Heart left ventricle (tissue), 16 donors: ENCODE data around the gene ADIRF. TPM values are rescaled to one million over a fixed set of nuclear protein-coding genes. Genes with fewer than 3 reads are reported as not detected.
"Not testable (repeated sequence)": the region's sequence is repeated elsewhere in the genome, so short reads cannot be mapped to it uniquely, and the experiment has no call there.

Source experiments
- ATAC-seq, 4 donors: fragments of 200-7000 bp; cut with Tn5 transposase; one replicate each; pipeline ENCODE4 v1.9.1; 2020 to 2022; ENCODE audit warnings: moderate library complexity in 4 of 4, mild to moderate bottlenecking in 3 of 4, moderate number of reproducible peaks in 1 of 4
- DNase-seq, 5 donors: peaks; one replicate each; pipeline ENCODE4 v3.0.0-alpha.2; 2020
- H3K27ac ChIP-seq, 12 donors: fragments of 200-600 bp; sonication (generic) in 4 of 12; one replicate each; pipeline versions ENCODE4 v1.5.0 to v1.8.0; 2016 to 2022; ENCODE audit warnings: mild to moderate bottlenecking in 2 of 12
- H3K27me3 ChIP-seq, 9 donors: fragments of 200-600 bp; sonication (generic) in 2 of 9; one replicate each; pipeline versions ENCODE4 v1.5.1 to v1.8.0; 2016 to 2022; ENCODE audit warnings: mild to moderate bottlenecking in 3 of 9
- H3K36me3 ChIP-seq, 9 donors: fragments of 200-600 bp; sonication (generic) in 2 of 9; one replicate each; pipeline versions ENCODE4 v1.5.0 to v1.8.0; 2018 to 2022; ENCODE audit warnings: mild to moderate bottlenecking in 2 of 9
- H3K4me1 ChIP-seq, 12 donors: fragments of 200-600 bp; sonication (generic) in 4 of 12; one replicate each; pipeline versions ENCODE4 v1.5.0 to v1.8.0; 2016 to 2022; ENCODE audit warnings: mild to moderate bottlenecking in 3 of 12
- H3K4me3 ChIP-seq, 12 donors: fragments of 200-600 bp; sonication (generic) in 4 of 12; one replicate each; pipeline versions ENCODE4 v1.5.0 to v1.8.0; 2017 to 2022; ENCODE audit warnings: mild to moderate bottlenecking in 9 of 12, moderate library complexity in 4 of 12
- H3K9me3 ChIP-seq, 12 donors: fragments of 200-600 bp; sonication (generic) in 4 of 12; one replicate each; pipeline versions ENCODE4 v1.5.0 to v1.8.0; 2016 to 2022; ENCODE audit warnings: mild to moderate bottlenecking in 1 of 12
- CTCF ChIP-seq, 12 donors: fragments of 200-600 bp; sonication (generic) in 4 of 12; IDR thresholded peaks; one replicate each; pipeline versions ENCODE4 v1.5.0 to v1.8.0; 2018 to 2022; ENCODE audit warnings: antibody characterized with exemption in 12 of 12, mild to moderate bottlenecking in 5 of 12
- POLR2A ChIP-seq, 2 donors: fragments of 450-650 bp; IDR thresholded peaks; one replicate each; pipeline ENCODE4 v1.6.1; 2017; ENCODE audit warnings: antibody characterized with exemption in 2 of 2, mild to moderate bottlenecking in 2 of 2, moderate library complexity in 2 of 2
- WGBS, 4 donors: extraction: QIAGEN DNeasy Blood & Tissue Kit in 2 of 4; methylation state at CpG; one replicate each; pipeline versions ENCODE4 v1.1.5 to v1.1.7; 2013 to 2018; 5-methylcytosine and 5-hydroxymethylcytosine counted together
- intact Hi-C, 10 donors: fragments of 100-400 bp; cut with DNase I; formaldehyde crosslinking; loops; one replicate each; pipeline versions ENCODE4 v1.11.1 to v1.14.2; 2022
- polyA plus RNA-seq, 2 donors: library from polyadenylated mRNA; stranded (reverse); fragments of 200-250 nt; gene quantifications; one replicate each; pipeline ENCODE4 v1.2.3, GENCODE V29; 2013
- total RNA-seq, 9 donors: library from RNA; depleted of rRNA in 2 of 9; stranded (reverse); fragments of >200 nt in 2 of 9; fragmentation: NEBNext Ultra II Directional in 3 of 9; extraction: Animal tissue kit (Norgen Biotek cat#: 25700) in 3 of 9; gene quantifications; one replicate each; pipeline versions ENCODE4 v1.1.0 to v1.2.4, GENCODE V29; 2016 to 2023
- donor health status: ischemic (EF 13 %, LVEDD 7.1; RV severe dilation, severe dysfunction).
- donor health status: healthy with polysubstance abuse.
- donor health status: DM: no; HTN: yes; CAD: no.
- donor health status: DM: no; HTN: no; CAD: no.
- donor health status: ischemic (EF 25% LVEDD 6.9; RV normal size, moderate dysfunction).
- donor health status: ischemic (EF 25% LVEDD 5.7; RV mildly dilated, moderate dysfunction).
- donor health status: healthy.
- donor health status: DM: yes; HTN: yes; CAD: no.
- donor health status: ischemic (EF 35%, LVEDD 5.7; RV mildly dilated, moderate dysfunction).
- donor health status: nonischemic (EF 11% LVEDD 7.7; RV severe dilation, severe dysfunction).
- donor health status: DM: yes; HTN: yes; CAD: no.
- donor health status: PGD.
- donor health status: ischemic (EF 29% LVEDD 5.4; RV normal size, mild dysfunction).
- donor health status: nonischemic (EF 23%, LVEDD 6.1; RV moderate dilation, normal function).

Gene ADIRF
- total and polyA plus RNA-seq, 11 donors: 21.2 to 189 (median 41.1) TPM

- H3K36me3 ChIP-seq: peaks cover 0 to 82% (median 37%) of the 10 kb centered on the region in 9 donors
- H3K27me3 ChIP-seq: no peaks in the 10 kb centered on the region
- TF ChIP-seq POLR2A (IDR thresholded peaks at IDR 0.05) (no peak), CTCF (IDR thresholded peaks at IDR 0.05) (no peak)
- H3K27ac ChIP-seq: peak overlapping the region in 1 of 12 donors; percentile 12
- no peak for DNase-seq
- intact Hi-C loops: loop anchor here in 4 of 10 donors (2.0 to 5.0 kb wide), 3 partner anchors 23 to 35 kb away; no protein-coding TSS in a partner anchor
- WGBS, 4 donors: 63 to 79% (median 72%) methylated on average over 6 of the region's 6 CpGs
- no peaks in the 10 kb centered on the region for H3K9me3 ChIP-seq
- peaks cover 0 to 26% (median 2%) of the 10 kb centered on the region in 12 donors for H3K4me1 ChIP-seq
- no peak for ATAC-seq
- no peak overlapping the region for H3K4me3 ChIP-seq
These were observed 30.7 kb upstream of the ADIRF start for GRCh38 chr10:86937502-86938154.

- TF ChIP-seq CTCF (IDR thresholded peaks at IDR 0.05) (no peak), POLR2A (IDR thresholded peaks at IDR 0.05) (no peak)
- Histone ChIP-seq H3K9me3 (no peaks in the 10 kb centered on the region), H3K4me1 (peaks cover 0 to 29% (median 4%) of the 10 kb centered on the region in 12 donors), H3K27me3 (peaks cover 0 to 5% (median 0%) of the 10 kb centered on the region in 9 donors), H3K36me3 (peaks cover 0 to 78% (median 42%) of the 10 kb centered on the region in 9 donors), H3K4me3 (no peak overlapping the region), H3K27ac (peak overlapping the region in 1 of 12 donors; percentile 12)
- 71 to 85% (median 79%) methylated on average over 2 of the region's 2 CpGs for WGBS, 4 donors
- intact Hi-C loops: loop anchor here in 4 of 10 donors (2.0 to 5.0 kb wide), 3 partner anchors 23 to 34 kb away; no protein-coding TSS in a partner anchor
- ATAC-seq (no peak), DNase-seq (no peak)
These were observed 30.0 kb upstream of the ADIRF start for GRCh38 chr10:86938260-86938659.

- not testable (repeated sequence) for H3K27ac ChIP-seq, DNase-seq, H3K4me3 ChIP-seq, H3K27me3 ChIP-seq, ATAC-seq, H3K9me3 ChIP-seq
- Histone ChIP-seq H3K36me3 (peaks cover 0 to 81% (median 42%) of the 10 kb centered on the region in 9 donors), H3K4me1 (peaks cover 0 to 34% (median 8%) of the 10 kb centered on the region in 12 donors)
- intact Hi-C loops: loop anchor here in 1 of 10 donors (2.0 kb wide), 1 partner anchor 21 kb away; no protein-coding TSS in a partner anchor
- 87 to 90% (median 88%) methylated on average over 16 of the region's 16 CpGs for WGBS, 4 donors
These were observed 28.2 kb upstream of the ADIRF start for GRCh38 chr10:86940076-86940475.

- intact Hi-C loops: loop anchor here in 1 of 10 donors (2.0 kb wide), 1 partner anchor 20 kb away; no protein-coding TSS in a partner anchor
- Histone ChIP-seq H3K4me3 (no peak overlapping the region), H3K4me1 (peaks cover 0 to 40% (median 14%) of the 10 kb centered on the region in 12 donors), H3K27me3 (peaks cover 0 to 5% (median 0%) of the 10 kb centered on the region in 9 donors), H3K9me3 (no peaks in the 10 kb centered on the region), H3K36me3 (peaks cover 0 to 81% (median 42%) of the 10 kb centered on the region in 9 donors), H3K27ac (no peak overlapping the region)
- WGBS, 4 donors: 83 to 87% (median 86%) methylated on average over 5 to 6 of the region's 6 CpGs
- DNase-seq (no peak), ATAC-seq (no peak)
- TF ChIP-seq CTCF (IDR thresholded peaks at IDR 0.05) (no peak), POLR2A (IDR thresholded peaks at IDR 0.05) (no peak)
These were observed 27.6 kb upstream of the ADIRF start for GRCh38 chr10:86940677-86941076.
